PFSK-1 (cell line): ENCODE measurements around the gene PIK3R3.

Source experiments
- FOXP2 ChIP-seq: optimal IDR thresholded peaks from 2 replicates; pipeline ENCODE3; 2011; ENCODE audit warnings: borderline replicate concordance, control low read depth, inconsistent platforms; ENCODE audit not compliant: insufficient read depth; ENCODE audit errors: extremely low read length, extremely low read depth
- POLR2AphosphoS5 ChIP-seq: IDR thresholded peaks from 2 replicates; pipeline ENCODE4 v1.6.1; 2012; ENCODE audit warnings: low read depth, mild to moderate bottlenecking, control low read depth, low read length, moderate library complexity
- SIN3A ChIP-seq: IDR thresholded peaks from 2 replicates; pipeline ENCODE4 v1.6.1; 2012; ENCODE audit warnings: mild to moderate bottlenecking, low read length, moderate library complexity, borderline replicate concordance; ENCODE audit not compliant: insufficient read depth
- TAF1 ChIP-seq: IDR thresholded peaks from 2 replicates; pipeline ENCODE4 v1.6.1; 2012; ENCODE audit warnings: low read length, control low read depth, borderline replicate concordance; ENCODE audit not compliant: insufficient read depth
- TF ChIP-seq, protein P1 (sequence below), 2 experiments: IDR thresholded peaks; 2 replicates each; pipeline versions ENCODE4 v1.6.1 to v1.8.0; 2011 to 2012; ENCODE audit warnings: low read depth in 2 of 2, low read length in 2 of 2, control low read depth in 1 of 2, inconsistent platforms in 1 of 2, mild to moderate bottlenecking in 1 of 2, moderate library complexity in 1 of 2; ENCODE audit not compliant: insufficient read depth in 1 of 2

The PIK3R3 gene

DNA sequence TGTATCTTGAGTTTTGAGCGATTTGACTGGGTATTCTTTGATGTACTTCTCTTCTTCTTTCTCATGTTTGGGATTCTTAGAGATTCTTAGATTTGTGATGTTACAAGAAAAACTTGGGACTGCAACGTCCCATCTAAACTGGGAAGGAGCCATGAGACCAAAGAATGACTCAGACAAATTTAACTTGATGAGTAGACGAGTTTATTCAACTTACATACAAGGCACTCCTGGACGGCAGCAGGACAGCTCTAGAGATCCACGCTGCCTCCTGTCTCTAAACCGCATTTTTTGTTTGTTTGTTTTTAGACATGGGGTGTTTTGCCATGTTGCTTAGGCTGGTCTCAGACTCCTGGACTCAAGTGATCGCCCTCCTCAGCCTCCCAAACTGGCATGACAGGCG, 137.1 kb downstream of the PIK3R3 start:
- no peak for TF ChIP-seq FOXP2
- no peak for TF ChIP-seq POLR2AphosphoS5
- no peak for TF ChIP-seq SIN3A
- TF ChIP-seq, protein P1, sequence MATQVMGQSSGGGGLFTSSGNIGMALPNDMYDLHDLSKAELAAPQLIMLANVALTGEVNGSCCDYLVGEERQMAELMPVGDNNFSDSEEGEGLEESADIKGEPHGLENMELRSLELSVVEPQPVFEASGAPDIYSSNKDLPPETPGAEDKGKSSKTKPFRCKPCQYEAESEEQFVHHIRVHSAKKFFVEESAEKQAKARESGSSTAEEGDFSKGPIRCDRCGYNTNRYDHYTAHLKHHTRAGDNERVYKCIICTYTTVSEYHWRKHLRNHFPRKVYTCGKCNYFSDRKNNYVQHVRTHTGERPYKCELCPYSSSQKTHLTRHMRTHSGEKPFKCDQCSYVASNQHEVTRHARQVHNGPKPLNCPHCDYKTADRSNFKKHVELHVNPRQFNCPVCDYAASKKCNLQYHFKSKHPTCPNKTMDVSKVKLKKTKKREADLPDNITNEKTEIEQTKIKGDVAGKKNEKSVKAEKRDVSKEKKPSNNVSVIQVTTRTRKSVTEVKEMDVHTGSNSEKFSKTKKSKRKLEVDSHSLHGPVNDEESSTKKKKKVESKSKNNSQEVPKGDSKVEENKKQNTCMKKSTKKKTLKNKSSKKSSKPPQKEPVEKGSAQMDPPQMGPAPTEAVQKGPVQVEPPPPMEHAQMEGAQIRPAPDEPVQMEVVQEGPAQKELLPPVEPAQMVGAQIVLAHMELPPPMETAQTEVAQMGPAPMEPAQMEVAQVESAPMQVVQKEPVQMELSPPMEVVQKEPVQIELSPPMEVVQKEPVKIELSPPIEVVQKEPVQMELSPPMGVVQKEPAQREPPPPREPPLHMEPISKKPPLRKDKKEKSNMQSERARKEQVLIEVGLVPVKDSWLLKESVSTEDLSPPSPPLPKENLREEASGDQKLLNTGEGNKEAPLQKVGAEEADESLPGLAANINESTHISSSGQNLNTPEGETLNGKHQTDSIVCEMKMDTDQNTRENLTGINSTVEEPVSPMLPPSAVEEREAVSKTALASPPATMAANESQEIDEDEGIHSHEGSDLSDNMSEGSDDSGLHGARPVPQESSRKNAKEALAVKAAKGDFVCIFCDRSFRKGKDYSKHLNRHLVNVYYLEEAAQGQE (IDR thresholded peaks at IDR 0.05; ENCODE audit: insufficient read depth in 1 of 2, low read depth in 2 of 2, low read length in 2 of 2), result no peak
- TF ChIP-seq TAF1, result no peak

DNA sequence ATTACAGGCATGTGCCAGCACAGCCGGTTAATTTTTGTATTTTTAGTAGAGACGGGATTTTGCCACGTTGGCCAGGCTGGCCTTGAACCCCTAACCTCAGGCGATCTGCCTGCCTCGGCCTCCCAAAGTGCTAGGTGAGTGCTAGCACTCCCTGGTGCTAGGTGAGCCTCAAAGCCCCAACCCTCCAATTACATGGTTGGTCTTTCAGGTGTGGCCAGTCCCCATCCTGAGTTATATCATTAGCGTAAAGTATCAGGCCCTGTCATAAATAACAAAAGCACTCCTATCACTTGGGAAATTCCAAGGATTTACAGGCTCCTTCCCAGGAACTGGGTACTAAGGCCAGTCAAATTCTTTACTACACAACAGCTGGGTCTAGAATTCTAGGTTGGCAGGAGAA, 138.0 kb downstream of the PIK3R3 start:
- no peak for TF ChIP-seq FOXP2
- no peak for TF ChIP-seq TAF1
